ENCODE data around the gene RAB11FIP4. TPM values are rescaled to one million over a fixed set of nuclear protein-coding genes. Genes with fewer than 3 reads are reported as not detected.

Gene RAB11FIP4
- total and polyA plus RNA-seq, 4 donors = 5.2 to 19.1 (median 12.8) TPM

DNA sequence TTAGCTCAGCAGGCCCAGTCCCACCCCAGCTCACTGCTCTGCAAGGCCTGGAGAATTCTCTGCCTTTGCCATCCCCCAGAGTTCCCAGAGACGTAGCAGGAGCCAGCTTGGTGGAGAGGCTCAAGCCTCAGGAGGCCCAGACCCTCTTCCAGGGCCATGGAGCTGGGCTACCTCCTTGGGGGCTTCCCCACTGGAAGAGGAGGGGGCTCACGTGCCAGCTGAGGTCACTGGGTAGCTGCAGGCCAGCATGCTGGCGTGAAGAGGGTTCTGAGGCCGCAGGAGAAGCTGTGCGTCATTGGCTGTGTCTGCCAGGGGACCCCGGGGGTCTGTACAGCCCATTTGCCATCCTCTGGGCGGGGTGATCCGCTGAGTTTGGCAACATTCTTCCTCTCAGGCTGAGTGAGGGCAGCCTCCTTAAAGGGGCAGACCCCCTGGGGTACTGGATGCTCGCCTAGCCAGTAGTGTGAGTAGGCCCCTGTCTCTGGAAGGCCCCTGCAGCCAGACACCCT, 131.6 kb downstream of the RAB11FIP4 start:
- no peaks in the 10 kb centered on the region for H3K4me1 ChIP-seq (ENCODE audit: control insufficient read depth in 5 of 5, insufficient read depth in 5 of 5, low read length in 5 of 5)
- H3K36me3 ChIP-seq (ENCODE audit: control insufficient read depth in 4 of 4, insufficient read depth in 4 of 4, low read length in 4 of 4) = peaks cover 0 to 15% (median 4%) of the 10 kb centered on the region in 4 donors

GRCh38 chr17:31523862-31524730, 132.6 kb downstream of the RAB11FIP4 start:
- ATAC-seq (ENCODE audit: insufficient read depth, low FRiP score) (no peak), DNase-seq (no peak)
- Histone ChIP-seq H3K9ac (ENCODE audit: insufficient read depth in 1 of 2, low read length in 2 of 2) (no peak overlapping the region), H3K27me3 (ENCODE audit: control insufficient read depth in 3 of 3, insufficient read depth in 3 of 3, low read length in 2 of 3) (no peaks in the 10 kb centered on the region), H3K9me3 (ENCODE audit: control insufficient read depth in 4 of 4, insufficient read depth in 3 of 4, low read length in 3 of 4) (peaks cover 0 to 10% (median under 1%) of the 10 kb centered on the region in 4 donors), H3K27ac (ENCODE audit: low read depth in 1 of 2, low read length in 1 of 2) (no peak overlapping the region), H3K36me3 (ENCODE audit: control insufficient read depth in 4 of 4, insufficient read depth in 4 of 4, low read length in 4 of 4) (peaks cover 0 to 15% (median 4%) of the 10 kb centered on the region in 4 donors), H3K4me1 (ENCODE audit: control insufficient read depth in 5 of 5, insufficient read depth in 5 of 5, low read length in 5 of 5) (no peaks in the 10 kb centered on the region), H3K4me3 (no peak overlapping the region)
- 96 to 97% methylated on average over 14 of the region's 14 CpGs for WGBS, 2 donors
- TF ChIP-seq, protein P1, sequence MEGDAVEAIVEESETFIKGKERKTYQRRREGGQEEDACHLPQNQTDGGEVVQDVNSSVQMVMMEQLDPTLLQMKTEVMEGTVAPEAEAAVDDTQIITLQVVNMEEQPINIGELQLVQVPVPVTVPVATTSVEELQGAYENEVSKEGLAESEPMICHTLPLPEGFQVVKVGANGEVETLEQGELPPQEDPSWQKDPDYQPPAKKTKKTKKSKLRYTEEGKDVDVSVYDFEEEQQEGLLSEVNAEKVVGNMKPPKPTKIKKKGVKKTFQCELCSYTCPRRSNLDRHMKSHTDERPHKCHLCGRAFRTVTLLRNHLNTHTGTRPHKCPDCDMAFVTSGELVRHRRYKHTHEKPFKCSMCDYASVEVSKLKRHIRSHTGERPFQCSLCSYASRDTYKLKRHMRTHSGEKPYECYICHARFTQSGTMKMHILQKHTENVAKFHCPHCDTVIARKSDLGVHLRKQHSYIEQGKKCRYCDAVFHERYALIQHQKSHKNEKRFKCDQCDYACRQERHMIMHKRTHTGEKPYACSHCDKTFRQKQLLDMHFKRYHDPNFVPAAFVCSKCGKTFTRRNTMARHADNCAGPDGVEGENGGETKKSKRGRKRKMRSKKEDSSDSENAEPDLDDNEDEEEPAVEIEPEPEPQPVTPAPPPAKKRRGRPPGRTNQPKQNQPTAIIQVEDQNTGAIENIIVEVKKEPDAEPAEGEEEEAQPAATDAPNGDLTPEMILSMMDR (IDR thresholded peaks at IDR 0.05; ENCODE audit: control extremely low read depth, extremely low read depth) = no peak

More for the DNA sequence above, 131.6 kb downstream of the RAB11FIP4 start:
- TF ChIP-seq, protein P1 (IDR thresholded peaks at IDR 0.05; ENCODE audit: control extremely low read depth, extremely low read depth) = no peak
- ATAC-seq (ENCODE audit: insufficient read depth, low FRiP score) (no peak), DNase-seq (no peak)
- H3K9ac ChIP-seq (ENCODE audit: insufficient read depth in 1 of 2, low read length in 2 of 2) = no peak overlapping the region
- no peaks in the 10 kb centered on the region for H3K27me3 ChIP-seq (ENCODE audit: control insufficient read depth in 3 of 3, insufficient read depth in 3 of 3, low read length in 2 of 3)
- no peak overlapping the region for H3K4me3 ChIP-seq
- no peak overlapping the region for H3K27ac ChIP-seq (ENCODE audit: low read depth in 1 of 2, low read length in 1 of 2)
- peaks cover 0 to 10% (median under 1%) of the 10 kb centered on the region in 4 donors for H3K9me3 ChIP-seq (ENCODE audit: control insufficient read depth in 4 of 4, insufficient read depth in 3 of 4, low read length in 3 of 4)
- WGBS, 2 donors = 90 to 96% methylated on average over 9 of the region's 9 CpGs

DNA sequence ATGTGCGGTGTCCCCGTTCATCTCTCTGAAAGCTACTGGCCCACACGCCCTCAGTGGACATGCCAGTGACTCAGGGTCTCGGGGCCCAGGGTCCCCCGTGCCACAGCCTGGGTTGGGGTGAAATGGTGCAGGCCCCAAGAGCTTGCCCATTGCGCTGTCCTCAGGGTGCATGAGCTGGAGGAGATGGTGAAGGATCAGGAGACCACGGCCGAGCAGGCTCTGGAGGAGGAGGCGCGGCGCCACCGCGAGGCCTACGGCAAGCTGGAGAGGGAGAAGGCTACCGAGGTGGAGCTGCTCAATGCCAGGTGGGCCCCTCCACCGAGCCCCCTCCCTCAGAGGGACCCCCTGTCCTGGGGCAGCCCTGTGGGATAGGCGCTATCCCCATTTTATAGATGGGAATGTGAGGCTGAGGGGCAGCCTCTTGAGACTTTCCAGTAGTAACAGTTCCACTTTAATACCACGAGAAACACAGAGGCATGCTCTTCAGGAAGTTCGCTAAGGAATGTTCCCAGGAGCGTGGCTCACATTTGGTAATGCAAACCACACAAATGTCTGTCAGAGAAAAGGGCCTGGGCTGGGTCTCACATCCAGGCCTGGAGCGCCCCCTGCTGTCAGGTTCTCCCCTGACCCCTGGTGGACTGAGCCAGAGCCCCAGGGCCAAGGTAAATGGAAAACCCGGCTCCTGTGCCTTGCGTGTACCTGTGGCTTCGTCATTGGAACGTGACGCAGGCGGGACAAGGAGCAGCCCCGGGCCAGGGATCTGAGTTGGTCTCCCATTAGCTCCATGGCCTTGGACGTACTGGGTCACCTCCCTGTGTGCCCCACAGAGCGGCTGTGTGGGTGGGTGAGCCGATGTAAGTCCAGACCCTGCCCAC, 133.7 kb downstream of the RAB11FIP4 start:
- no peak overlapping the region for H3K4me3 ChIP-seq
- DNase-seq (peak; percentile 69 to 81 (median 73)), ATAC-seq (ENCODE audit: insufficient read depth, low FRiP score) (peak; percentile 85)
- WGBS, 2 donors = 72 to 78% methylated on average over 31 of the region's 31 CpGs
- peaks cover 0 to 2% (median 0%) of the 10 kb centered on the region in 5 donors for H3K4me1 ChIP-seq (ENCODE audit: control insufficient read depth in 5 of 5, insufficient read depth in 5 of 5, low read length in 5 of 5)
- H3K36me3 ChIP-seq (ENCODE audit: control insufficient read depth in 4 of 4, insufficient read depth in 4 of 4, low read length in 4 of 4) = peaks cover 0 to 15% (median 4%) of the 10 kb centered on the region in 4 donors
- no peak overlapping the region for H3K27ac ChIP-seq (ENCODE audit: low read depth in 1 of 2, low read length in 1 of 2)
- no peaks in the 10 kb centered on the region for H3K27me3 ChIP-seq (ENCODE audit: control insufficient read depth in 3 of 3, insufficient read depth in 3 of 3, low read length in 2 of 3)
- TF ChIP-seq, protein P1 (IDR thresholded peaks at IDR 0.05; ENCODE audit: control extremely low read depth, extremely low read depth) = peak; percentile 91
- no peak overlapping the region for H3K9ac ChIP-seq (ENCODE audit: insufficient read depth in 1 of 2, low read length in 2 of 2)
- H3K9me3 ChIP-seq (ENCODE audit: control insufficient read depth in 4 of 4, insufficient read depth in 3 of 4, low read length in 3 of 4) = peaks cover 0 to 10% (median under 1%) of the 10 kb centered on the region in 4 donors

Measured in lung (tissue), 12 donors.